GM12872 (cell line): Measurements from ENCODE around the gene VPS37C.

Experiments
- CTCF ChIP-seq: IDR thresholded peaks from 3 replicates; pipeline ENCODE4 v1.5.1; 2011; ENCODE audit warnings: low read depth, mild to moderate bottlenecking, low read length, moderate library complexity; ENCODE audit not compliant: insufficient read depth

The VPS37C gene

GRCh38 chr11:61170566-61170965, 9.3 kb upstream of the VPS37C start:
- no peak for TF ChIP-seq CTCF

DNA sequence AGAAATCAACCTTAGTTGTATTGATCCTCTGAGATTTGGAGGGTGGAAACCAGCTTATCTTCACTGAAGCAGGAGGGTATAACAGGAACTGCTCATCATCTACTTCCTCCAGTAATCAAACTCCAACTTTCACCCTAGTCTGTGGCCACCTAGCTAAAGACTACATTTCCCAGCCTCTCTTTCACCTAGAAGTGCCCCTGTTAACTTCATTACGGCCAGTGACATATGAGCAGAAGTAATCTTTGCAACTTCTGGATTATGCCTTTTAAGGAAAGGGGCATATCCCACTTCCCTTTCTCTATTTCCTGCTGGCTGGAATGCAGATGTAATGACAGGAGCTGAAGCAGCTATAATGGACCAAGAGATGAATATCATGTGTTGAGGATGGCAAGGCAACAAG, 7.6 kb upstream of the VPS37C start:
- TF ChIP-seq CTCF = no peak

DNA sequence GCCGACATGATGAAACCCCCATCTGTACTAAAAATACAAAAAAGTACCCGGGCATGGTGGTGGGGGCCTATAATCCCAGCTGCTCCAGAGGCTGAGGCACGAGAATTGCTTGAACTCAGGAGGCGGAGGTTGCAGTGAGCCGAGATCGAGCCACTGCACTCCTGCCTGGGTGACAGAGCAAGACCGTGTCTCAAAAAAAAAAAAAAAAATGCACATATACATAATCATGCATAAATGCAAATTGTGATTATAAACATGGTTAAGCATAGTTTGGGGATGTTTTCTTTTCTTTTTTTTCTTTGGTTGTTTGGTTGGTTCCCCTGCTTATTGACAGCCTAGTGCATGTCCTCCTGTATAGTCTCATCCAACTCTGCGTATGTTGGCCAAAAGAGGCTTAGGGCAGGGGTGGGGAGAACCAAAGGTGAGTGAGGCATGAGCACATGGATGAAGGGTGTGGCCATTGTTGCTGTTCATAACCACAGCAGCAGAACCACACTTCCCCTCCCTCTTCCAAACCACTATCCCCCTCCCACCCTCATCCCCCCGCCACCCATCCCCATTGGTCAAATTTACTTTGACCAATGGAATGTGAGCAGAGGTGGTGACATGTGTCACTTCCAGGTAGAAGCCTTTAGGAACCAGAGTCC, 6.9 kb upstream of the VPS37C start:
- TF ChIP-seq CTCF = no peak

DNA sequence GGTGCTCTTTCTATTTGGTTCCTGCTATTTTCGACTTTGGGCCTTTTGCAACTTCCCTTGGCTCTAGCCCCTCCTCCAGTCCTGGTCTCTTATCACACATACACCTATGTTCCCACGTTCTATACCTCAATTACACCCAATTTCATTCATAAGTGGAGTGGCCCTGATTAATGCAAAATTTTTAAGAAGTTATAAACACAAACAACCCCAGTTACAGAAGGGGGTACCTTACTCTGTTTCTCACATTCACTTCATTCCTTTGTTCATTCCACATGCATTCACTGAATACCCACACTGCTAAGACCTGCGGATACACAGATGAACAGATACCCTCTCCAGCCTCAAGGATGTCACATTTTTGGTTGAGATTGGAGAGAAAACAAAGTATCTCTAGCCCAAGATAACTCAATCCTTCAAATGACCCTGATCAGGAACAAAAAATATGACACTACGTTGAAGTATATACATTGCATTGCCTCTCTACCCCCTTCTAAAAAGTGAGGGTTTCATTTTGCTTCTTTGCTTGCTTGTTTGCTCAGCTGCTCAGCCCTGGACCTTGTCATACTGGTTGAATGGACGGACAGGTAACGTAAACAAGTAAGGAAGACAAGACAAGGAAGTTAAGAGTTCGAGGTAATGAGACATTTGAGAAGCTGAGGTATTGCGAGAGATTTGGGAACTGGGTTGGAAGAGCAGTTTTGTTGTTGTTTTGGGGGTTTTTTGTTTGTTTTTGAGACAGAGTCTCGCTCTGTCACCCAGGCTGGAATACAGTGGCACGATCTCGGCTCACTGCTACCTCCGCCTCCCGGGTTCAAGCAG, 3.6 kb upstream of the VPS37C start:
- no peak for TF ChIP-seq CTCF

DNA sequence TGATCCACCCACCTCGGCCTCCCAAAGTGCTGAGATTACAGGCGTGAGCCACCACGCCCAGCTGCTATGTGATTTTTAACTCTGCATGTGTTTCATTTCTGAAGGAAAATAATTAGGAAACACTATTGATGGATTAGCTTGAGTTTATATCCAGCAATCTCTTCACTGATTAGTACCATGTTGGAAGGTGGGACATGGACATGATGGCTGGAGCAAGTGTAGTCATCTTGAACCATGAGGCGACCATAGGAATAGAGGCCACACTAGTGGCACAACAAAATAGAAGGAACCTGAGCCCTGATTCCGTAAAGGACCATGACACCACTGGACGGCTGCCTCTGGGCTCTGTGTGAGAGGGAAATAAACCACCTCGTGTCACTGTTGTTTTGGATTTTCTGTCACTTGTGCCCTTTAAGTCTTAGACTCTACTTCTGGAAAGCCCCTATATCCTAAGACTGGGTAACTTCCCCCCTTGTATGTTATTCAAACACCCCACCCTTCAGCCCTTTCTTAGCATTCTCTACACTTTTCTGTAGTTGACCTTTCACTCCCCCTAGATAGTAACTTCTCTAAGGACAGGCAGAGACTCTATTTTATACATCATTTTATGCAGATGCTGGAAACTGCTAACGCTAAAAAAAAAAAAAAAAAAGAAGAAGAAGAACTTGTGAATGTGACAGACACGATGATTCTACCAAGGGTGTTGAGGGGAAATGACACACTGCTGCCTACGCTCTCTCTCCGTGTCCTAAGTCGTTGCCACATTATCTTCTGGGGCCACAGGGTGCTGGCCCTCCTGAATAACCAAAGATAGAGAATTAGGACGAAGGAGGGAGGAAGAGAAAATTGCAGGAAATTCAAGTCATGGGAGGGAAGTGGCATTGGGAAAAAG, 2.7 kb upstream of the VPS37C start:
- no peak for TF ChIP-seq CTCF

- no peak for TF ChIP-seq CTCF
Measured at GRCh38 chr11:61163021-61163420, 1.8 kb upstream of the VPS37C start.
